HG02571 (cell line): ENCODE data around the gene SEPTIN10.
"Not testable (repeated sequence)": the region's sequence is repeated elsewhere in the genome, so short reads cannot be mapped to it uniquely, and the experiment has no call there.

Source experiments
- ATAC-seq: cut with Tn5 transposase; IDR thresholded peaks from one replicate; pipeline ENCODE4 v1.9.1; 2021; ENCODE audit warnings: mild to moderate bottlenecking, moderate library complexity; ENCODE audit not compliant: unreplicated experiment

The SEPTIN10 gene

DNA sequence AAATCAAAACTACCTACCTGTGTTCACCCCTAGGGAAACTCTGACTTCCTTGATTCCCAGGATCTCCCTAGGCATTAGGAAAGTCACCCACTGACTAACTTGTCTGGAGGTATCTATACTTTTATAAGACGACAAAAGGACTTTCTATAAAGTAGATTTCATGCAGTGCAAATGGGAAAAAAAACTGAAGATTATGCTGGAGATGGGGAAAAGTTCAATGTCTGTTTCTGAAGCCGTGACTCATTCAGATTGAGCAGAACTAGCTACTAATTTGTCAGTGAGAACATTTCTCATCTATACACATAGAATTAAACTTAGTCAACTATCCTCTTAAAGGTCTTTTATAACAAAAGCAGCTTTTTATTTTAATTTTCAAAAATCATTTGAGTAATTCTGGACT is 6.0 kb downstream of the SEPTIN10 start:
- no peak for ATAC-seq

DNA sequence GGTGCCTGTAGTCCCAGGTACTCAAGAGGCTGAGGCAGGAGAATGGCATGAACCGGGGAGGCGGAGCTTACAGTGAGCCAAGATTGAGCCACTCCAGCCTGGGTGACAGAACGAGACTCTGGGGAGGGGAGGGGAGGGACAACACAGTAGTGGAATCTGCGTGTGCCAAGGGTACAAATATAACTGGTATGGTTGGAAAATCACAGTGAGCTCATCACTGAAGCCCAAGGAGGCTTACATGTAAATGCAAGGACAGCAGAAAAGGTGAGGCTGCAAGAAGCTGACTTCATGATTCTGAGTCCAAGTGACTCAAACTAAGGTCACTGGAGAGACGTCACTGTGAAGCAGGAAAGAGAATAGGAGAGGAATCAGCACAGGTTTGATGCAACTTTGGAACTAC is 9.2 kb downstream of the SEPTIN10 start:
- no peak for ATAC-seq

DNA sequence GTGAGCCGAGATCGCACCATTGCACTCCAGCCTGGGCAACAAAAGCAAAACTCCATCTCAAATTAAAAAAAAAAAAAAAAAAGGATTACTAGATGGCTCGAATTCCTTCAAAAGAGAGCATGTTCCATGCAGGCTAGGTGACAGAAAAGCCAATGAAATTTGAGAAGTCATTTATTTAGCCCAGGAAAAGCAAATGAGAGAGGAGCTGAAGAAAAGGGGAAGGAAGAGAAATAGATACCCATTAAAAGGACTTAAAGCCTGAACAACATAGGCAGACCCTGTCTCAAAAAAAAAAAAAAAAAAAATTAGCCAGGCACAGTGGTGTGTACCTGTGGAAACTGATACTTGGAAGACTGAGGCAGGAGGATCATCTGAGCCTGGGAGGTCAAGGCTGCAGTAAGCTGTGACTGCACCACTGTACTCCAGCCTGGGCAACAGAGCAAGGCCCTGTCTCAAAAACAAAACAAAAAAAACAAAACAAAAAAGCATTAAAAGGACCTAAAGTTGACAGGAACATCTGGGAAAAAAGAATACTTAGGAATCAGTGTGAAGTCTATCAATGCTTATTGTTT is 11.1 kb downstream of the SEPTIN10 start:
- ATAC-seq = no peak

DNA sequence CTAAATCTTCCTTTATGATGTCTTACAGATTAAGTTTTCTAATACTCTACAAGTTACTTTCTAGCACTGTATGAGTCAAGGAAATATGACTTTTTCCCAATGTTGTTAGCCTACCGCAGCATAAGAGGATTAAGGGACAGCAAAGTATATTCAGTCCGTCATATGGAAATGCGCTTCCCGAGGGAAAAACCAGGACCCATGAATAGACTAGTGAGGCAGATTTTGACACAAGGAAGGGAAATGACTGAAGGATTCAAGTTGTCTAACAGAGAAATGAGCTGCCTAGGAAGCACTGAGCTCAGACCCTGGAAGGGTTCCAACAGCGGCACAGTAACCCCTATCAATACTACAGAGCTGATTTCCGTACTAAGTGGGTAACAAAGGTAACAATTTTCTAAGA is 12.0 kb downstream of the SEPTIN10 start:
- no peak for ATAC-seq

DNA sequence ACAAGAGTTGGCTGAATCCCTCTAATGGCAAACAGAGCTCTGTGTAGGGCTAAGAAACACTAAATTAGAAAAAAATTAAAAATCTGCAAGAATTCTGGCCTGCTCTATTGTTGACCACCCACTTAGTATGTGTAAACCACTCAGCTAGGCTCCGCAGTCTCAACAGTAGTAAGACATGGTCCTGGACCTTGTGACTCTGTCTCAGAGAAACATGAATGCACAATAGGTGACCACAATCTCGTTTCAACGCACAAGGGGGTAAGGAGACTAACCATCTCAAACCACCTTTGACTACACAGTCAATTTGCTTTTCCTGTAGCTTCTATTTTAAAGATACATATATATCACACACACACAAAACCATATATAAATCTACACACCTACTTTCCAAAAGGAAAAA is 16.5 kb downstream of the SEPTIN10 start:
- ATAC-seq = no peak

DNA sequence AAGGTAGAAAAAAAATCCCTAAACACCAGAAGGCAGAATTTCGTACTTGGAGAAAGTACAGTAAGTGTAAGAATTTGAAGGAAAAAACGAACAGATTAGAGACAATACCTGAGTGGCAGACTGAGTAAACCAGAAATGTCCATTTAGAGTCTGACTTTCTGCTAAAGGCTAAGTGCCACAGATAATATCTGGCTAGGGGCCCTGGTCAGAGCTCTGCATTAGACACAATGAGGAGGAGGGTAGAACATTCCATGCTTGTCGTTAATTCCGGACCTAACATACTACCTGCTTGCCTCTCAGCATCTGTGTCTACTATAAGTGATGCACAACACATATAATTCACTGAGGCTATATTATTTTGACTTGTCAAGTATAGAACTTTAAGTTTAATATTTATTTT is 18.1 kb downstream of the SEPTIN10 start:
- no peak for ATAC-seq

DNA sequence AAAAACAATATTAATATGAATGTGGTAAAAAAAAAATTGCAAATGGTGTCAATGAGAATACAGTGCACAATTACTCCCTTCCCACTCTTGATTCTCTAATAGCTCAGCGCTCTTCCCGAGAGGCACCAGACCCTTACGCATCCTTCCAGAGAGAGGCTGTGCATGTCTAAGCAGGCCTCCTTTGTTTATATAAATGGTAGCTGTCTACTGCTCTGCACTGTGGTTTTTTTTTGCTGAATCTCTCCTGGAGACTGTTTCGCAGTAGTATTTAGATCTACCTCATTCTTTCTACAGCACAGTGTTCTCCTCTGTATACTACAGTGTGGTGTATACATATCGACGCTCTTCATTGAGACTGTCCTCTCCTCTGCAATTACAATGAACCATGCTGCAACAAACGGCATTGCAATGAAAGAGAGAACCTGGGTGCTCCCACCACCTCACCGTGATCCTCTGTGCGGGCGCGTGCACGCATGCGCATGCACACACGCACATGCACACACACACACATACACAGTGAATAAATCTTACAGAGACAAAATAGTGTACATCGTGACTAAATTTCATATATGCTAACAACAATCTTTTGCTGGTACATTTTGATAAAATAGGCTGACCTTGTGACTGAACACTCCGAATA is 19.4 kb downstream of the SEPTIN10 start:
- no peak for ATAC-seq

DNA sequence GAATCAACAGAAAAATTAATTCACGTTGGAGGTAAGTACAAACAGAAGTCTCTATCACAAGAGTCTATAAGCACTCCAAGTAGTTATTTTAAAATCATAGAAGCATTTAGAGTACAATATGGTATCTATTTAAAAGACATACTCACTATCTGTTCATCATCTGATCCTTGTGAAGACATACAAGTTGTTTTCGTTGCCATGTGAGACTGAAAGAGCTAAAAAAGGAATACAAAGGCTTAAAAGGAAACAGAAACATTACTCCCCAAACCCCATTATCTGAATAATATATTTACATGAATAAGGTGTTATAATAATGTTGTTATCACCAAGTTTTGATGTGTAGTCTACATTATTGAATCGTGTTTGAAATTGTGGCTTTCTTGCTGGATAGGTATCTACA is 20.9 kb downstream of the SEPTIN10 start:
- ATAC-seq = no peak

DNA sequence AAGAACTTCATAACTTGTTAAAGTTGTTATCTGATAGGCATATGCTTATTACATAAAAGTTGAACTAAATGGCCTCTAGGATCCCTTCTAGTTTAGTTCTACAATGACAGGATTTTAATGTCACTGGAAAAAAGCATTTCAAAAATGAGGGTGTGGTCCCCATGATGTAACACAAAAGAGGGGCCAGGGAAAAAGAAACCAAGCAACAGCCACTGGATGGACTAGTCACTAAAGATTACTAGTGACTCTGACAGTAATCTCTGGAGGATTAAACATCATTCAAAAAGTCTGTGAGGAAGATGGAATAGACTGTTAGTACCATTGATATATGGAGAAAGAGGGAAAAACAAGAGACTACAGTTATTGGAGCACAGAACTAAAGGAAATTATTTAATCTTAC is 22.6 kb downstream of the SEPTIN10 start:
- ATAC-seq = no peak

DNA sequence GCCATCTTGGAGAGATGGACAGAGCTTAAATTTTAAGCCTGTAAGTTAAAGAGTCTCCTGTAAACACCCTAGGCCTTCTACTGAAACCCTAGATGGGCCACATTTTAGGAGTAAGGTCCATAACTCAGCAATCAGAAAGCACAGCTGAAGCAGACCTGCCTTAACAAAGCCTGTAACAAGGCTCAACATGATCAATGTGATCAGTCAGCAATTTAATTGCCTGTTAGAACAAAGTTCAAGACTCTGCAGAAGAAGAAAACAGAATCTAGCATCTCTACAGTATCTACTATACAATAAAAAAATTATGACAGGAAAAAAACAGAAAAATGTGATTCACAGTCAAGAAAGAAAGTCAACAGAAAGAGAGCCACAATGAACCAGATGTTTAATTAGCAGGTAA is 27.1 kb downstream of the SEPTIN10 start:
- ATAC-seq = no peak

DNA sequence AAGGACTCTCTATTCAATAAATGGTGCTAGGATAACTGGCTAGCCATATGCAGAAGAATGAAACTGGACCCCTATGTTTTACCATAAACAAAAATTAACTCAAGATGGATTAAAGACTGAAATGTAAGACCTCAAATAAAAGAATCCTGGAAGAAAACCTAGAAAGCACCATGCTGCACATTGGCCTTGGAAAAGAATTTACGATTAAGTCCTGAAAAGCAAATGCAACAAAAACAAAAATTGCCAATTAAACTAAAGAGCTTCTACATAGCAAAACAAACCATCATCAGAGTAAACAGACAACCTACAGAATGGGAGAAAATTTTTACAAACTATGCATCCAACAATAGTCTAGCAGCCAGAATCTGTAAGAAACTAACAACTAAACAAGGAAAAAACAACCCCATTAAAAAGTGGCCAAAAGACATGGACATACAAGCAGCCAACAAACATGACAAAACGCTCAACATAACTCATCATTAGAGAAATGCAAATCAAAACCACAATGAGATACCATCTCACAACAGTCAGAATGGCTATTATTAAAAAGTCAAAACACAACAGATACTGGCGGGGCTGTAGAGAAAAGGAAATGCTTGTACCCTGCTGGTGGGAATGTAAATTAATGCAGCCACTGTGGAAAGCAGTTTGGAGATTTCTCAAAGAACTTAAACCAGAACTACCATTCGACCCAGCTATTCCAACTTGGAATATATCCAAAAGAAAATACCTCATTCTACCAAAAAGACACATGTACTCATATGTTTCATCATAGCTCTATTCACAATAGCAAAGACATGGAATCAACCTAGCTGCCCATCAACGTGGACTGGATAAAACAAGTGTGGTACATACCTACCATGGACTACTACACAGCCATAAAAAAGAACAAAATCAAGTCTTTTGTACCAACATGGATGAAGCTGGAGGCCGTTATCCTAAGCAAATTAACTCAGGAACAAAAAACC is 30.6 kb downstream of the SEPTIN10 start:
- no peak for ATAC-seq

DNA sequence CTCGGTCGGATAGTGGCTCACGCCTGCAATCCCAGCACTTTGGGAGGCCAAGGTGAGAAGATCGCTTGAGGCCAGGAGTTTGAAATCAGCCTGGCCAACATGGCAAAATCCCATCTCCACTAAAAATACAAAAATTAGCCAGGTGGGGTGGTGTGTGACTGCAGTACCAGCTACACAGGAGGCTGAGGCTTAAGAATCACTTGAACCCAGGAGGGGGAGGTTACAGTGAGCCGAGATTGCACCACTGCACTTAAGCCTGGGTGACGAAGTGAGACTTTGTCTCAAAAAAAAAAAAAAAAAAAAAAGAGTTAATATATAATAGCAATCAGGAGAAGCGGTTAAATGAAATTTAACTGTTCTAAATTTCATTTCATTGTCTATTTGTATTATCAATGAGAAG is 36.1 kb downstream of the SEPTIN10 start:
- not testable (repeated sequence) for ATAC-seq

DNA sequence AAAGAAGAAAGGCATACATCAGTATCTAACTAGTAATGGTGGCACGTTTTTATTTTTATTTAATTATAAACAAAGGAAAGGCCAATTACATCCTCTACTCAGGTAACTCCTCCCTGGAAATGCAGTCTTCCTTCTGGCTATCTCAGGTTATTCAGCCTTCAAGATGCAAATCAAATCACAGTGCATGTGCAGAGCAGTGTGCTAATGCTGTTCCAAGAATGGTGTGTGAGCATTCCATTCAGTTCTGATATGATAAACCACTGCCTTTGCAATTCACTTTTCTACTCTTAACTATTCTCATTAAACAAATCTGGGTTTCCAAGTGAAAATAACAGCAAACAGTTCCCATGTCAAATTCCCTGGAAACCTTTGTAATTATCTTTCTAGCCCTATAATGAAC is 38.4 kb downstream of the SEPTIN10 start:
- no peak for ATAC-seq

DNA sequence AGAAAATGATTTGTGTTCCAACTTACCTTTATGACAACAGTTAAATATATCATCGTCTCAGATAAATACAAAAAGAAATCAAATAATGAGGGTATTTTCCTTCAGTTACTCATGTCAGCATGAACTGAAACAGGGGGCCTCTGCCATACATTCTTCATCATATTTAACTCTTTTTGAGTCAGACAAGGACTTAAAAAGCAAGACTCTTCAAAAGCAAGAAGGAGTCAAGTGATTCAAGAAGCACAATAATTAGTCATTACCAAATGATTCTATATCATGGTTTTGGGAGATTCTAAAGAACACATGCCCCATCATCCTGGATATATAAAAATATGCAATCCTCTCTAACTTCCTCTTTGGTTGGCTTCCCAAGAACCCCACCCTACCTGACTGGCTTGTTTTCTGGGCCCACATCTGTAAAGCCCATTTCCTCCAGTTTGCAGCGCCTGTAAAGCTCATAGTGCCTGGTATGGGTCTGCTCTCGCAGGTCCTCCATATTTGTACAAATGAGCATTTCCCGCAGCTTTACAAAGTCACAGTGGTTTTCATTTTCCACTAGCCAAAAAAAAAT is 49.7 kb downstream of the SEPTIN10 start:
- ATAC-seq = no peak

DNA sequence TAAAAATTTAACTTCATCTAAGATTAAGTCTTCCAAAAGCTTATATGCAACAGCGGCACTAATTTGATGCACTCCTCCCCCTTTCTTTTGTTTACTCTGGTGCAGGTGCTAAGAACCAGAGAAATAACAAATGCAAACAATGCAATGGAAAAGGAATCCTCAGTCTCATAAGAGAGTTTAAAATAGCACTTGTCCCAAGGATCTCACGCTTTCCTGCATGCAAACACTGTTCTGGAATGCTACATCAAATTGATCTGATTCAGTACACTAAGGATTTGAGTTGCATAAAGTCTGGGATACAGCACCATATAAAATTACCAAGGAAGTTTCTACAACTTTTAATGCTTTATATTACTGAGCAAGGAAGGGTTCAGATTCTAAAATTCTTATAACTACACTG is 50.5 kb downstream of the SEPTIN10 start:
- no peak for ATAC-seq

DNA sequence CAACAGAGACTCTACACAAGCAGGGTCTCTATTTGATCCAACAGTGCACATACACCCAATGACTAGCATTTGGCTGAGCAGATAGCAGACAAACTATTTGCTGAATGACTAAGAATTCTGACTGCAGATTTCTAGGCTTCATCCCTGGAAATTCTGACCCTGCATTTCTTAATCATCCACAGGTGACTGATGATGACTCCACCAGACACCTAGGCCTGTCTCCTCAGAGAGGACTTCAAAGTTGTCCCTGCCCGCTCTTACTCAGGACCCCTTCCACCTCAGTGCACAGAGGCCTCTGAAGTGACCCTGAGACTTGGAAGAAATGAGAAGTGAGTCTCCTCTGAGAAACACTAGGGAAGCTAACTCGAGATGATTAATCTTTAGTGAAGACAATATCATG is 51.3 kb downstream of the SEPTIN10 start:
- ATAC-seq = no peak

DNA sequence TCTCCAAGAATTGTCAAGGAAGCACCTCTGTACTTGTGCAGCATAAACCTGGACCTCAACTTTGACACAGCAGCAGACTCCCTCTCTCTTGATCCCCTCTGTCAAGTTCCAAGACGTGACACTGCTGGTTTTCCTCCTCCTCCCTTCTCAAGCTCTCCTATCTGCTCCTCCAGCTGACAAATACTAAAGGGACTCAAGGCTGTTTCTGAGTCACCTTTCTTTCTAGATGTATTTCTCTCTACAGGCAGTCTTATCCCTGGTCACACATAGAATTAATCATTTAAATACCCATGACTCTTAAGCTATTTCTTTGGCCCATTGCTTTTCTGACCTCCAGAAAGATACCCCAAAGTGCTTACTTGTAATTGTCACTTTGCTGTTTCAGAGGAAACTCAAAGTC is 53.5 kb downstream of the SEPTIN10 start:
- ATAC-seq = no peak

DNA sequence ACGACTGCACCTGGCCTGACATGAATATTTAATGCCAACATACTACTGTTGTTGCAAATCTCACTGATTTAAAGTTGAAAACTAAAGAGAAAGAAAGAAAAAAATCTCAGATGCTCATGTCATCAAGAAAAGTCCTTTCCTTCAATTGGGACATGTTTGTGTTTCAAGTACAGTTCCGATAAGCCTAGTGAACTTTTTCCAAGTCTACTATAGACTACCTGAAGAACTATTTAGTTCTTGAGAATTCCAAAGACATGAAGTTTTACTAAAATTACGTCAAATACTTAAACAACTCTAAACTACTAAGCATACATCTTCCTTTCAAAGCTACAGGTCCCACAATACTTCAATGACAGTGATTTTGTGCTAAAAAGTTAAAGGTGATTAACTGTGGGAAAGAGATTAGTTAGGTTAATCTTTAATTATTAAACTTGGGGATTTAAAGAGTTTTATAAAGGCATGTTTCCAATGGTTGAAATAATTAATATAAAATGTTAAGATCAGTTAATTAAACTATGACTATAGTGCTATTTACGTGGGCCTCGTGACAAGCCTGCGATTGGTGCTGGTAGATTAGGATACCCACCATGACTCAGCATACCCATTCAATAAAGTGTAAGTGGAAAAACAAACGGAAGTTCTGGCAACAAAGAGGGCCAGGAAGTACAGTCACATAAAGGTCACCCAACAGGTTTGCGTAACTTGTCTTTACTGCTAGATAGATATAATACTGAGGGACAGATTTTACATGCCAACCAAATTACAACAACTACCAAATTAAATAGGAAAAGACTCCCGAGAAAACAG is 55.5 kb downstream of the SEPTIN10 start:
- ATAC-seq = no peak

DNA sequence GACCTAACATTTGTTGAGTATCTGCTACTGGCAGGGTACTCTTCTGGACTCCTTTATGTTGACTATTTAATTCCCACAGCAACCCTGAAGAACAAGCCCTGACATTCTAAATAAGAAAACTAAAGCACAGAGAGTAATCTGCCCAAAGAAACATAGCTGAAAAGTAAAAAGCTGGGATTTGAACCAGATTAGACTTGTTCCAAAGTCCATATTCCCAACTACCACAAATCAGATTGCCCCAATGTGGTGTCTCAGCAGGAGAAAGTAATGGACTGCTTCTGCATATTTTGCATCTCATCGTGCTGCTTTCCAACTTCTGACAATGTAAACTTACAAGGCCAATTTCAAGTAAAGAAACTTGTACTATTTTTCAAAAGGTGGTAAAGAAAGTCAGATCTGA is 56.5 kb downstream of the SEPTIN10 start:
- ATAC-seq = no peak

DNA sequence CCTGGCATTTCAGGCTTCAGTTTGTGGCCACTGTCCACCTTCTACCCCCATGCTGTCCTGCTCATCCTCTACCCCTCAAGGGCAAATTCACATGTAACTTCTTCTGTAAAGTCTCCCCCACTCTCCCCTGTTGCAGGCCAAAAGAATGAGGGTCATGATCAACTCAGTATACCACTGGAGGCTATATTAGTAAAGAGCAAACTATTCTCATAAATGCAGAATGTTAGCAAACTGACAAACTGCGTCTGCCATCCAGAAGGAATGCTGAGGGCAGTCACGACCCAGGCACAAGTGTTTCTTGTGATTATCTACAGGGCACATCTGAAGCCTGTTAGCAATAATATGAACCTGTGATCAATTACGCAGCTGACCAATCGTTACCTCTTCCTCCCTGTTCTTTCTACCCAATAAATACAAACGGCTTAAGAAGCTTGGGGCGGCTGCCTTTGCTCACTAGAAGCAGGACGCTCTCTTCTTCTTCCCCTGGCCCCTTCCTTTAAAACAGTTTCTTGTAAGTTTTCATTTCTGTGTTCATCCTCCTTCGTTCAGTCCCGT is 58.3 kb downstream of the SEPTIN10 start:
- ATAC-seq = no peak

DNA sequence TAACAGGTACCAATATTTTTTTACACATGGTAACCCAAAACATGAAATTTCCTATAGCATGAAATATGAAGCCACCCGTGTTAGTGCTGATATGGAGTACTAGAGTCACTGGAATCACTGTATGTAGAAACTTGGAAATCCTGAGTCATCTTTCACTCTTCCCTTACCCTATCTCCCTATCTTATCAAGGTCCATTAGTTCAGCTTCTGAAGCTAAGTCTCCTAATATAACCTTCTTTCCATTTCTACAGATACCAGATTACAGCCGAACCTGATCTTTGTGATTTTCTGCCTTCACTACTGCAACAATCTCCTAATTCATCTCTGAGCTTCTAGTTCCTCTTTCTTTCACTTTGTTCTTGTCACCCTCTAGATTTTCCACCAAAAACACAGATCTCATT is 59.0 kb downstream of the SEPTIN10 start:
- ATAC-seq = no peak
